GM21423 (cell line): ENCODE results near the gene ITPR1.
A peak's percentile ranks its signal among the peaks of the same experiment; 100 is the strongest.

Experiments
- ATAC-seq: cut with Tn5 transposase; IDR thresholded peaks from one replicate; pipeline ENCODE4 v1.9.1; 2021; ENCODE audit warnings: mild to moderate bottlenecking, moderate library complexity; ENCODE audit not compliant: unreplicated experiment

The ITPR1 gene

DNA sequence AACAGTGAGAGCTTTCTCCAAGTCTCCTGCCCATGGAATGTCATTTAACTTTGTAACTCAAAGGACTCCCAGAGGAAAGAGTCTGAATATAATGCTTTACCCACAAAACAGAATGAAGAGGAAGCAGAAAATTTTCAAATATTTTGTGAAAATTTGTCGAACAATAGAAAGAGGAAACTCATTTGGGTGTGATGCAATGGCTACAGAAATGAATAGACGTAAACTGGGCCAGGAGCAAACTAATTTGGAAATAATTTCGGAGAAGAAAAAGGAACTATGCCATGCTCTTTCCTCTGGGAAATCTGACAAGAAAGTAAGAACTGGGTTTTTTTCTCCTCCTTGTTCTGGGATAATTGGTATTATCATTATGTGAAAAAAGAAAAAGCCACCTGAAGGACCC, 14.9 kb upstream of the ITPR1 start:
- ATAC-seq: no peak

GRCh38 chr3:4491855-4492207, 1.3 kb upstream of the ITPR1 start:
- ATAC-seq: no peak

DNA sequence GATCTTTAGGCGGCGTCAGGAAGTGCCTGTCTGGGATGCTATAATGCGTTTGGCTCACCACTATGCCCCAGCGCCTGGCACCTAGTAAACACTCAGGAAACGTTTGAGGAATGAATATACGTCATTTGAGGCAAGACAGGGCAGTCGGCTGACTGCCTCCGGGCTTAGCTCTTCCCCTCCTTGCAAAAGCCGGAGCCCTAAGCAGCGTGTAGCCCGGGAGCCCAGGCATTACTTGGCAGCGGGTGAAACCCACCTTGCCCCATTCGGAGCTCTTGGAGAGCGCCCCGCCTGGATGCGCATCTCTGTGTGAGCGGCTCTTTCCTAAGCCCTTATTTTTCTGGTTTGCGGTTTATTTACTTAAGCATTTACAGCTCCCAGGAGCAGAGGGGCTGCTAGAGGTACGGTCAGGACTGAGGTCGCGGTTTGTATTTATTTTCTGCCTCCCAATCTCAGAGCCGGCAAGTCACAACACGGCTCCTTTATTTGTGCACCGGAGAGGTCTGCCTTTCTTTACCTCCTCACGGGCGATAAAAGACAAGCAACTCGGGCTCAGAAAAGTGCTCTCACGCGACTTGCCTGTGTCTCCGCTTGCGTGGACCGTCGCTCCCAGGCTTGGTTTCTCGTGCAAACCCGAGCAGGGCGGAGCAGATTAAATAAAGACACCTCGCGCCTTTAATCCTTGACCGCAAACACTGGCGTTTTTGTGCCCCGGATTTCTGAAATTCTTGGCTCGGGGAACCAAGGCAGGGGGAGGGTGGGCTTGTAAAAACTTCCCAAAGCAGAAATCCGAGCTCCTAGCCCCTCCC, 737 bp upstream of the ITPR1 start:
- ATAC-seq: no peak

GRCh38 chr3:4493941-4494894, 1.1 kb downstream of the ITPR1 start:
- no peak for ATAC-seq

DNA sequence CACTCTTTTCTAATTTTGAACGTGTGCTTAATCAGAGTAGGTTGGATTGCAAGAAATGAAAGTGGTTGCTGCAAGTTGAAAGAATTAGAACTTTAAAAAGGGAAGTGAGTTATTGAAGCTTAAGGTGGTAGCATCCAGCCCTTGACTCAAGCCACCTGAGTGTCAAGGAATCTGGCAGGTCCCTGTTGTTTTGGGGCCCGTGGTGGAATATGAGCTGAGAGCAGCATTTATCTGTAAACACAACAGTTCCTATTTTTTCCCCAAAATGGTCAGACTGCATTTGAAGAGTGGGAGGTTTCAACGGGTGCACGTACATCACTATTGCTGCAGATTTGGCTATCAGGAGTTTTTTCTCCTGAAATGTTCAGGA, 1.7 kb downstream of the ITPR1 start:
- peak; percentile 18 for ATAC-seq

GRCh38 chr3:4495294-4496086, 2.3 kb downstream of the ITPR1 start:
- no peak for ATAC-seq

GRCh38 chr3:4496087-4496452, 2.9 kb downstream of the ITPR1 start:
- ATAC-seq: no peak

GRCh38 chr3:4497005-4497692, 4.0 kb downstream of the ITPR1 start:
- ATAC-seq: no peak

- no peak for ATAC-seq
Observed at GRCh38 chr3:4497843-4498324, 4.7 kb downstream of the ITPR1 start.

DNA sequence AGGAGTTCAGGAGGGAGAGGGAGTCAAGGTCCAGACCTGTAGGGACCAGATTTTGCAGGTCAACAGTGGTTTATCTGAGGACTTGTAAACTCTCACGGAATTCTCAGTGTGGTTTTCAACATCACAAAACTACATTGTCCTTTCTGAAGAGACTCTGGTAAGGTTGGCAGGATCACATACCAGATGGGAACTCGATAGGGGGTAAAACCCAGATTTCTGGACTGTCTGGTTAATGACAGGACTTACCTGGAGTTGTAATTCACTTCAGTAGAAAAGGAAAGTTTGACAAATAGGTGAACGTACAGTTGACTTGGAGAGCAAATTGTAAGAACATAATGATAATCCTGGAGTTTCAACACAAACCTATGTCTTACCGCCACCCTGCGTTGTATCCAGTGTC, 5.3 kb downstream of the ITPR1 start:
- no peak for ATAC-seq

- no peak for ATAC-seq
Observed at GRCh38 chr3:4501437-4501836, 8.3 kb downstream of the ITPR1 start.

- no peak for ATAC-seq
Observed at GRCh38 chr3:4501927-4502326, 8.8 kb downstream of the ITPR1 start.

DNA sequence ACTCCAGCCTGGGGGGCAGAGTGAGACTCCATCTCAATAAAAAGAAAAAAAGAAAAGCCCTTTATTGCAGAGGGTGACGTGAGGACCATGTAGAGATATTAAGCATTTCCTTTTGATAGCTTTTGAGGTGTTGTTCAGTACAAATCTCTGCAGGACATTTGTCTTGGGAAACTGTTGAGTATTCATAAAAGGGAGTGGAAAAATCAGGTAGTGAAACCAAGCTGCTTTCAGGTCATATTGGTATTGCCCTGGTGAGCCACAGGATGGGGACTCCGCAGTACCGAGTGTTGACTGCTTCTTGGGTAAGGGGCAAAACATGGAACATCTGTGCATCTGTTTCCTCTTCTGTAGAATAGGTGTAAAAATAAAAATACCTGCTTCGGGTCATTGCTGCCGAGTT, 9.9 kb downstream of the ITPR1 start:
- ATAC-seq: peak; percentile 51

- ATAC-seq: no peak
Observed at GRCh38 chr3:4504340-4505261, 11.5 kb downstream of the ITPR1 start.

DNA sequence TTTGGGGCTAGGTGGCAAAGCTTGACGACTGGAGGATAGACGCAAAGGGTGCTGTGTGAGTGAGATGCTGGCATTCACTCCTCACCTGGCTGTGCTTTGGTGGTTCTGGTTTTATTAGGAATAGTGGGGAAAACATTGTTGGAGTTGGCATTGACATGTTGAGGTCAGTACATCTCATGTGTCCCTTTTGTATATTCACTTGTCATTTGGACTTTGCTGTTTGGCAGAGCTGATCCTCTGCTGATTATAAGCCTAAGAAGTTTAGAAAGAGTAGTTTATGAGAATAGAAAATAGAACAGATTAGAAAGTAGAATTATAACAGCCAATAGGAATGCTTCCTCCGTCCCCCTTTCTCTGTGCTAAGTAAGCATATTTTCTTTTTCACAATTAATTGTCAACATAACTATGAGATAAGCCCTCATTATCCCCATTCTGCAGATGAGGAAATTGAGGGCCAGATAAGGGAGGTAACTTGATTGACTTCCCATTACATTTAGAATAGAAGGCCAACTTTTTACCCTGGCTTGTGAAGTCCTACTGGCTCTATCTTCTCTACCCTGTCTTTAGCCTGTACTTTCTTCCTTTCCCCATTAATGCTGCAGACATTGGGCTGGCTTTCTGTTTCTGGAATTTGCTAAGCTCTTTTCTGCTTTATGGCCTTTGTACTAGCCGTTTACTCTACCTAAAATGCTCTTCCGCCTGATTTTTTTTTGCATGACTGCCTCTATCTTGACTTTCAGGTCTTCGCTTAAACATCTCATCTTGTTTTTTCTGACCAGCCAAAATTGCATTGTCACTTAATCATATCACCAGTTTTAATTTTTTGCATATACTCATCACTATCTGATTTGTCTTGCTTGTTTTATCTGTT, 12.8 kb downstream of the ITPR1 start:
- no peak for ATAC-seq

GRCh38 chr3:4506559-4507023, 13.4 kb downstream of the ITPR1 start:
- no peak for ATAC-seq

DNA sequence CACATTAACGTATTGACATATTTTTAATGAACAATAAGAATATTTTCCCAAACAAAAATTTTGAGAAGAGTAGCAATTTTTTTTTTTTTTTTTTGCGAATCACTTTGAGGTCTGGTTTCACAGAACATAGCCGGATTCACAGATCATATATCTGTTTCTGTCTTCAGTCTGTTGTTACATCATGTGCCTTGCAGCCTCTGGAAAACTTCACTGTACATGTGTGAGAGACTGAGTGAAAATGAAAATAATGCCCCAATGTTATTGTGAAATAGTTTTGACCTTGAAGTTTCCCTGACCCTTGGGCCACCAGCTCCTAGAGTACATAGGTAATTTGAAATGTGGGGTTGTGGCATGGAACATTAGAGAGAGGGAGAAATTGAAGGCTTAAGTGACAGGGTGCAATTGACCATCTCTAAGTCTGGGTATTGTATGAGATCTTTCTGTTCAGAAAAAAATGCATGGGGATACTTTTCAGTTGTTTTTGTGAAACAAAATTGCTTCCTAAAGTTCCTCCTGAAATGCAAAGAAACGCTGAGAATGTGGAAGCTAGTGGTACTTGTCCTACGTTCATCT, 14.0 kb downstream of the ITPR1 start:
- ATAC-seq: peak; percentile 21
